SK-N-SH (cell line): ENCODE measurements around the gene TEKT5. TPM values are rescaled to one million over a fixed set of nuclear protein-coding genes. Genes with fewer than 3 reads are reported as not detected.

Source experiments
- CTCF ChIA-PET: fragments of 300-600, 350-600 bp; formaldehyde crosslinking; extraction: SDS; loops from one replicate; lab custom pipeline; 2021; lab: Yijun Ruan, JAX
- POLR2A ChIA-PET: fragments of 350-600 bp; sonication (Branson Sonifier 250); formaldehyde crosslinking; extraction: SDS; loops from one replicate; lab custom pipeline; 2020; ENCODE audit warnings: antibody characterized with exemption, inconsistent platforms; lab: Yijun Ruan, JAX
- DNase-seq: peaks from one replicate; pipeline ENCODE4 v3.0.0; 2012
- H2AFZ ChIP-seq: fragments of 200-600 bp; sonication (generic); 2 replicates; pipeline ENCODE4 v1.8.1; 2016; ENCODE audit warnings: antibody characterized with exemption, mild to moderate bottlenecking, low read depth
- H3F3A ChIP-seq: fragments of 200-600 bp; sonication (generic); replicated peaks from 2 replicates; pipeline ENCODE3; 2016; ENCODE audit warnings: antibody characterized with exemption, mild to moderate bottlenecking; ENCODE audit not compliant: insufficient read depth
- H3K27ac ChIP-seq, 2 experiments: fragments of 200-500 bp in 1 of 2; fragments of 200-600 bp in 1 of 2; sonication (Bioruptor generic) in 1 of 2; sonication (generic), shearing (Covaris generic) in 1 of 2; 2 replicates each; pipeline versions ENCODE4 v1.5.1 to v1.6.1; 2014 to 2016; ENCODE audit warnings: low read depth in 2 of 2, inconsistent platforms in 1 of 2, low read length in 1 of 2, mild to moderate bottlenecking in 1 of 2, mixed read lengths in 1 of 2
- H3K27me3 ChIP-seq: fragments of 200-600 bp; sonication (generic), shearing (Covaris generic); 2 replicates; pipeline ENCODE4 v1.6.1; 2016; ENCODE audit warnings: mixed run types; ENCODE audit not compliant: insufficient read depth
- H3K36me3 ChIP-seq, 2 experiments: fragments of 200-500 bp in 1 of 2; fragments of 200-600 bp in 1 of 2; sonication (Bioruptor generic) in 1 of 2; sonication (generic) in 1 of 2; replicated peaks in 1 of 2; 2 replicates each; pipeline versions ENCODE3 to v1.5.1; 2014 to 2016; ENCODE audit warnings: low read length in 1 of 2, mild to moderate bottlenecking in 1 of 2; ENCODE audit not compliant: insufficient read depth in 2 of 2, control insufficient read depth in 1 of 2
- H3K4me1 ChIP-seq, 2 experiments: fragments of 200-500 bp in 1 of 2; fragments of 200-600 bp in 1 of 2; sonication (Bioruptor generic) in 1 of 2; sonication (generic), shearing (Covaris generic) in 1 of 2; 2 replicates each; pipeline versions ENCODE4 v1.5.1 to v1.6.1; 2014 to 2016; ENCODE audit warnings: low read depth in 1 of 2, low read length in 1 of 2, mixed run types in 1 of 2; ENCODE audit not compliant: insufficient read depth in 2 of 2, control insufficient read depth in 1 of 2
- H3K4me2 ChIP-seq: fragments of 200-600 bp; sonication (generic), shearing (Covaris generic); 2 replicates; pipeline ENCODE4 v1.6.1; 2017; ENCODE audit warnings: mixed run types
- H3K4me3 ChIP-seq, 2 experiments: fragments of 200-500 bp in 1 of 2; fragments of 200-600 bp in 1 of 2; sonication (Bioruptor generic) in 1 of 2; sonication (generic), shearing (Covaris generic) in 1 of 2; 2 replicates each; pipeline versions ENCODE4 v1.5.1 to v1.8.1; 2014 to 2016; ENCODE audit warnings: low read depth in 2 of 2, inconsistent platforms in 1 of 2, low read length in 1 of 2, mild to moderate bottlenecking in 1 of 2, mixed read lengths in 1 of 2, moderate library complexity in 1 of 2
- H3K79me2 ChIP-seq: fragments of 200-600 bp; sonication (generic); 2 replicates; pipeline ENCODE4 v1.8.1; 2017; ENCODE audit warnings: mild to moderate bottlenecking; ENCODE audit not compliant: insufficient read depth
- H3K9ac ChIP-seq: fragments of 200-600 bp; sonication (generic); 2 replicates; pipeline ENCODE4 v1.6.1; 2017; ENCODE audit warnings: mixed run types
- H3K9me2 ChIP-seq: fragments of 200-600 bp; sonication (generic); 2 replicates; pipeline ENCODE4 v1.6.1; 2017; ENCODE audit warnings: mixed run types
- H3K9me3 ChIP-seq: fragments of 200-600 bp; sonication (generic); 2 replicates; pipeline ENCODE4 v1.6.1; 2017; ENCODE audit warnings: mixed run types, mild to moderate bottlenecking, moderate library complexity
- H4K20me1 ChIP-seq: fragments of 200-600 bp; sonication (generic); 2 replicates; pipeline ENCODE4 v1.6.1; 2017; ENCODE audit warnings: mild to moderate bottlenecking, mixed run types; ENCODE audit not compliant: insufficient read depth
- CTCF ChIP-seq: fragments of 200-600 bp; sonication (generic); IDR thresholded peaks from 2 replicates; pipeline ENCODE4 v1.6.1; 2017; ENCODE audit warnings: antibody characterized with exemption, mild to moderate bottlenecking, moderate library complexity
- EZH2phosphoT487 ChIP-seq: fragments of 200-600 bp; sonication (generic); IDR thresholded peaks from 2 replicates; pipeline ENCODE4 v1.6.1; 2017; ENCODE audit warnings: low read depth, mixed run types, mild to moderate bottlenecking, antibody characterized with exemption, moderate library complexity, borderline replicate concordance
- FOXM1 ChIP-seq: IDR thresholded peaks from 2 replicates; pipeline ENCODE4 v1.4.0; 2012; ENCODE audit warnings: low read depth, mild to moderate bottlenecking
- GATA2 ChIP-seq: sonication (generic); formaldehyde crosslinking; IDR thresholded peaks from 2 replicates; pipeline ENCODE4 v1.5.0; 2020; ENCODE audit warnings: mild to moderate bottlenecking, missing genetic modification reagents
- MEF2A ChIP-seq: IDR thresholded peaks from 2 replicates; pipeline ENCODE4 v1.4.0; 2012; ENCODE audit warnings: low read depth, borderline replicate concordance
- MXI1 ChIP-seq: IDR thresholded peaks from 2 replicates; pipeline ENCODE4 v1.6.1; 2012; ENCODE audit warnings: mild to moderate bottlenecking, low read depth, low read length, improper control_type of control experiment
- NFIC ChIP-seq: IDR thresholded peaks from 2 replicates; pipeline ENCODE4 v1.4.0; 2012; ENCODE audit warnings: borderline replicate concordance
- RFX5 ChIP-seq: IDR thresholded peaks from 2 replicates; pipeline ENCODE4 v1.6.1; 2012; ENCODE audit warnings: mild to moderate bottlenecking, improper control_type of control experiment, low read length
- RXRA ChIP-seq: IDR thresholded peaks from 2 replicates; pipeline ENCODE4 v1.4.0; 2012; ENCODE audit warnings: low read depth, mild to moderate bottlenecking, borderline replicate concordance
- TAF1 ChIP-seq: IDR thresholded peaks from 2 replicates; pipeline ENCODE4 v1.6.1; 2012; ENCODE audit warnings: low read depth, mild to moderate bottlenecking, low read length, moderate library complexity, borderline replicate concordance
- ZBTB33 ChIP-seq: IDR thresholded peaks from 2 replicates; pipeline ENCODE4 v1.4.0; 2012; ENCODE audit warnings: low read depth, borderline replicate concordance
- WGBS: methylation state at CpG from one replicate; pipeline ENCODE4 v1.1.6; 2017; ENCODE audit warnings: low lambda C conversion rate; 5-methylcytosine and 5-hydroxymethylcytosine counted together
- polyA plus RNA-seq, 3 experiments: library from polyadenylated mRNA; depleted of rRNA; stranded (reverse); fragments of >200 nt; gene quantifications; 2 replicates each; pipeline ENCODE4 v1.2.3, GENCODE V29; 2012

The TEKT5 gene
- polyA plus RNA-seq, 1 of the 3 experiments (the other 2 are of a cell fraction): not detected

- H3K9me2 ChIP-seq: no peaks in the 10 kb centered on the region
- no peak for DNase-seq
- no peak overlapping the region for H3K9ac ChIP-seq
- WGBS: 67% methylated on average over 7 of the region's 7 CpGs
- H3K4me1 ChIP-seq: no peaks in the 10 kb centered on the region
- no peaks in the 10 kb centered on the region for H3F3A ChIP-seq
- no peaks in the 10 kb centered on the region for H4K20me1 ChIP-seq
- POLR2A ChIA-PET: no interaction called here
- H2AFZ ChIP-seq: no peak overlapping the region
- TF ChIP-seq GATA2 (CRISPR knock-in tag) (no peak), NFIC (no peak), MXI1 (no peak), RXRA (no peak)
- H3K9me3 ChIP-seq: no peaks in the 10 kb centered on the region
- H3K36me3 ChIP-seq: no peaks in the 10 kb centered on the region
- no peak overlapping the region for H3K27ac ChIP-seq
- no peaks in the 10 kb centered on the region for H3K27me3 ChIP-seq
- no peak overlapping the region for H3K4me3 ChIP-seq
- no peak overlapping the region for H3K4me2 ChIP-seq
- no peaks in the 10 kb centered on the region for H3K79me2 ChIP-seq
- CTCF ChIA-PET: no interaction called here
Measured at GRCh38 chr16:10641555-10641952, 53.2 kb downstream of the TEKT5 start.

GRCh38 chr16:10640934-10641333, 53.8 kb downstream of the TEKT5 start:
- Histone ChIP-seq H2AFZ (no peak overlapping the region), H3K4me2 (no peak overlapping the region), H3F3A (no peaks in the 10 kb centered on the region), H3K4me3 (no peak overlapping the region), H3K9me2 (no peaks in the 10 kb centered on the region), H3K4me1 (no peaks in the 10 kb centered on the region), H4K20me1 (no peaks in the 10 kb centered on the region), H3K79me2 (no peaks in the 10 kb centered on the region), H3K27ac (no peak overlapping the region), H3K9ac (no peak overlapping the region), H3K36me3 (no peaks in the 10 kb centered on the region), H3K9me3 (no peaks in the 10 kb centered on the region), H3K27me3 (no peaks in the 10 kb centered on the region)
- DNase-seq: no peak
- CTCF ChIA-PET: interaction anchor here (1.3 kb wide), 1 partner anchor 75 kb away, joined by 3 read pairs; no protein-coding TSS in a partner anchor
- 35% methylated on average over 3 of the region's 3 CpGs for WGBS
- TF ChIP-seq CTCF: no peak
- no peak for TF ChIP-seq RFX5
- TF ChIP-seq MEF2A: no peak
- no peak for TF ChIP-seq TAF1
- no peak for TF ChIP-seq EZH2phosphoT487
- no peak for TF ChIP-seq FOXM1
- TF ChIP-seq ZBTB33: no peak
- POLR2A ChIA-PET: no interaction called here
